K562 (cell line): ENCODE measurements around the gene EFNA5. TPM values are rescaled to one million over a fixed set of nuclear protein-coding genes. Genes with fewer than 3 reads are reported as not detected.
A peak's percentile ranks its signal among the peaks of the same experiment; 100 is the strongest.

ENCODE experiments used
- ATAC-seq: fragments of 200-7000 bp; cut with Tn5 transposase; 3 replicates; pipeline ENCODE4 v1.9.1; 2020; ENCODE audit warnings: moderate library complexity
- BruUV-seq: library from RNA; stranded (reverse); fragments of 400-500 nt; replicated peaks from 2 replicates; lab custom pipeline; 2021; lab: Mats Ljungman, UMichigan
- CTCF ChIA-PET: fragments of 300-600 bp; formaldehyde crosslinking; extraction: SDS; loops from one replicate; lab custom pipeline; 2021; ENCODE audit warnings: low intra/inter-chr PET ratio; lab: Yijun Ruan, JAX
- POLR2A ChIA-PET: fragments of 300-600, 350-650 bp; sonication (Branson Sonifier 250); formaldehyde crosslinking; extraction: SDS; loops from one replicate; lab custom pipeline; 2021; ENCODE audit warnings: antibody characterized with exemption, inconsistent platforms; lab: Yijun Ruan, JAX
- DNase-seq, 4 experiments: peaks; one replicate each; pipeline versions ENCODE4 v3.0.0 to v3.0.0-alpha.2; 2011 to 2018; ENCODE audit warnings: low spot score in 3 of 4, mixed read lengths in 3 of 4; ENCODE audit errors: extremely low read depth in 1 of 4
- FAIRE-seq: peaks from 2 replicates; lab custom pipeline; 2011; peaks lifted over from hg19 to GRCh38; lab: Jason Lieb, UNC
- H2AFZ ChIP-seq: 2 replicates; pipeline ENCODE4 v1.6.0; 2011; ENCODE audit warnings: low read depth, low read length, control low read depth, inconsistent platforms
- H3K27ac ChIP-seq: fragments of 200-600 bp; 3 replicates; pipeline ENCODE4 v1.8.0; 2011; ENCODE audit warnings: low read depth, mild to moderate bottlenecking, control low read depth, inconsistent platforms, low read length, moderate library complexity, mixed read lengths; ENCODE audit errors: extremely low read depth
- H3K27me3 ChIP-seq, 2 experiments: fragments of 300-600 bp in 1 of 2; 2 replicates in 1 of 2; 3 replicates in 1 of 2; pipeline versions ENCODE4 v1.6.0 to v1.8.0; 2011; ENCODE audit warnings: inconsistent platforms in 2 of 2, low read length in 2 of 2, mild to moderate bottlenecking in 1 of 2, mixed read lengths in 1 of 2, moderate library complexity in 1 of 2; ENCODE audit not compliant: control insufficient read depth in 2 of 2, insufficient read depth in 2 of 2
- H3K36me3 ChIP-seq: fragments of 300-600 bp; 3 replicates; pipeline ENCODE4 v1.8.0; 2011; ENCODE audit warnings: mild to moderate bottlenecking, low read length, inconsistent platforms; ENCODE audit not compliant: control insufficient read depth, insufficient read depth
- H3K4me1 ChIP-seq, 2 experiments: fragments of 200-600 bp in 1 of 2; replicated peaks in 1 of 2; 2 replicates in 1 of 2; 3 replicates in 1 of 2; pipeline versions ENCODE4 v1.5.1 to v1.8.0; 2011; ENCODE audit warnings: inconsistent platforms in 2 of 2, low read length in 2 of 2, mild to moderate bottlenecking in 1 of 2, mixed read lengths in 1 of 2, moderate library complexity in 1 of 2; ENCODE audit not compliant: control insufficient read depth in 2 of 2, insufficient read depth in 2 of 2
- H3K4me2 ChIP-seq: 2 replicates; pipeline ENCODE4 v1.6.1; 2011; ENCODE audit warnings: low read length, control low read depth, inconsistent platforms, mixed read lengths; ENCODE audit not compliant: insufficient read depth
- H3K4me3 ChIP-seq: fragments of 200-600 bp; sonication (generic), shearing (Covaris generic); 2 replicates; pipeline ENCODE4 v1.5.1; 2016; ENCODE audit warnings: control low read depth, inconsistent platforms
- H3K79me2 ChIP-seq: fragments of 200-600 bp; 3 replicates; pipeline ENCODE4 v1.8.0; 2011; ENCODE audit warnings: low read length, inconsistent platforms; ENCODE audit not compliant: control insufficient read depth, insufficient read depth
- H3K9ac ChIP-seq, 2 experiments: 2 replicates each; pipeline versions ENCODE4 v1.6.0 to v1.6.1; 2011; ENCODE audit warnings: low read depth in 2 of 2, low read length in 2 of 2, control low read depth in 1 of 2, inconsistent platforms in 1 of 2, mild to moderate bottlenecking in 1 of 2, mixed read lengths in 1 of 2; ENCODE audit not compliant: insufficient read depth in 1 of 2
- H3K9me1 ChIP-seq: one replicate; pipeline ENCODE4 v1.6.0; 2011; ENCODE audit warnings: inconsistent platforms, mild to moderate bottlenecking, low read length, moderate library complexity; ENCODE audit not compliant: control insufficient read depth, insufficient read depth
- H3K9me3 ChIP-seq: replicated peaks from 2 replicates; pipeline ENCODE4 v1.5.1; 2011; ENCODE audit warnings: low read depth, low read length, inconsistent platforms; ENCODE audit not compliant: control insufficient read depth, insufficient read depth
- H4K20me1 ChIP-seq: replicated peaks from 2 replicates; pipeline ENCODE4 v1.6.1; 2011; ENCODE audit warnings: low read length, inconsistent platforms, mixed read lengths; ENCODE audit not compliant: control insufficient read depth, insufficient read depth
- FOXJ2 ChIP-seq: fragments of 200-800 bp; sonication (Bioruptor generic); IDR thresholded peaks from 2 replicates; pipeline ENCODE4 v1.6.1; 2016; ENCODE audit warnings: missing genetic modification characterization, missing compliant biosample characterization
- MYBL2 ChIP-seq, 2 experiments: fragments of 450-650 bp in 1 of 2; sonication (generic) in 1 of 2; formaldehyde crosslinking in 1 of 2; IDR thresholded peaks; 2 replicates each; pipeline versions ENCODE4 v1.6.1 to v1.8.1; 2017 to 2022; ENCODE audit warnings: borderline replicate concordance in 1 of 2, inconsistent platforms in 1 of 2, low read depth in 1 of 2, mild to moderate bottlenecking in 1 of 2, missing genetic modification reagents in 1 of 2, moderate library complexity in 1 of 2
- NFRKB ChIP-seq: fragments of 450-650 bp; IDR thresholded peaks from 2 replicates; pipeline ENCODE4 v1.6.1; 2016; ENCODE audit warnings: low read depth
- SMARCA5 ChIP-seq: fragments of 450-650 bp; IDR thresholded peaks from 2 replicates; pipeline ENCODE4 v1.6.1; 2016
- YBX1 ChIP-seq: fragments of 450-650 bp; IDR thresholded peaks from 2 replicates; pipeline ENCODE4 v1.7.1; 2016; ENCODE audit warnings: mild to moderate bottlenecking
- ZNF12 ChIP-seq: sonication (generic); formaldehyde crosslinking; IDR thresholded peaks from 2 replicates; pipeline ENCODE4 v1.4.0; 2020; ENCODE audit warnings: mild to moderate bottlenecking, missing genetic modification reagents
- WGBS: fragments of 100-300 bp; shearing (Covaris generic); methylation state at CpG from one replicate; pipeline ENCODE4 v1.1.6; 2016; ENCODE audit warnings: low coverage, mixed read lengths; ENCODE audit not compliant: insufficient coverage; ENCODE audit errors: missing lambda C conversion rate; 5-methylcytosine and 5-hydroxymethylcytosine counted together
- in situ Hi-C: fragments of 300-500 bp; cut with MboI; formaldehyde crosslinking; loops from 4 replicates; pipeline ENCODE4 v1.15.0; 2018; ENCODE audit warnings: inconsistent platforms, mixed read lengths
- intact Hi-C: fragments of 100-400 bp; cut with micrococcal nuclease; formaldehyde crosslinking; loops from 2 replicates; pipeline ENCODE4 v1.14.2; 2022
- polyA plus RNA-seq, 8 experiments: library from polyadenylated mRNA; depleted of rRNA in 4 of 8; stranded (reverse) in 5 of 8; unstranded in 3 of 8; fragments of >200 nt; fragmentation: Nextera tagmentation in 2 of 8; fragmentation: Illumina TruSeq in 1 of 8; extraction: Ambion mirVana in 2 of 8; extraction: Trizol in 1 of 8; gene quantifications; 2 replicates each; pipeline versions ENCODE4 v1.2.1 to v1.2.3, GENCODE V29; 2011 to 2014; ENCODE audit warnings: inconsistent platforms in 1 of 8, missing spikeins in 1 of 8
- total RNA-seq, 7 experiments: library from RNA; depleted of rRNA in 6 of 7; stranded (reverse); fragments of >200 nt in 6 of 7; fragmentation: Illumina TruSeq in 2 of 7; extraction: Trizol in 2 of 7; gene quantifications; 2 replicates each; pipeline versions ENCODE4 v1.2.1 to v1.2.3, GENCODE V29; 2011 to 2021; ENCODE audit warnings: low replicate concordance in 1 of 7
- TF ChIP-seq, protein P1 (sequence below): fragments of 250-450 bp; sonication (Bioruptor Pico); IDR thresholded peaks from 2 replicates; pipeline ENCODE4 v1.6.1; 2021; ENCODE audit warnings: mild to moderate bottlenecking

The EFNA5 gene
- total and polyA plus RNA-seq, 9 of the 15 experiments (the other 6 are each of a cell fraction or from before 2014, with no cell fraction given): 0.20 TPM; not detected in 8

DNA sequence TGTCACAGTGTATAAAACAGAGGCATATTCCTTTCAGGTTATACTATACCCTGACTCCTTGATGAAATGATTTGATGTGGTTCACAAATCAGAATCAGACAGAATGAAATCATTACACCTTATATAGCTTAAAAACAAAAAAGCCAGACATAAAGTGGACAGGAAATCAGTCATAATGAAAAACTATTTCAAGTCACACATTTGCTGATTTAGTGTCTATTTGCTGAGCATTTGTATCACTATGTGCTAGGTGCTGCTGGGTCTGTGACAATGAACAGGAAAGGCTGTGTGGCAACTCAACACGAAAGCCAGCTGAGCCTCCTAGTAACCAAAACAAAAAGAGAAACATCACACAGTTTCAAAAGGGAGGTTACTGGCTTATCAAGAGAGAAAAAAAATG, 194.0 kb downstream of the EFNA5 start:
- Histone ChIP-seq H3K27ac (no peak overlapping the region), H4K20me1 (no peaks in the 10 kb centered on the region), H3K4me1 (no peaks in the 10 kb centered on the region), H2AFZ (no peak overlapping the region), H3K9me3 (no peaks in the 10 kb centered on the region), H3K4me3 (no peak overlapping the region), H3K9me1 (no peaks in the 10 kb centered on the region), H3K4me2 (no peak overlapping the region), H3K27me3 (no peaks in the 10 kb centered on the region), H3K9ac (no peak overlapping the region), H3K36me3 (no peaks in the 10 kb centered on the region), H3K79me2 (no peaks in the 10 kb centered on the region)
- DNase-seq (no peak), FAIRE-seq (no peak), ATAC-seq (no peak)
- ChIA-PET POLR2A (no interaction called here), CTCF (no interaction called here)
- TF ChIP-seq NFRKB: no peak
- no peak for TF ChIP-seq MYBL2 (IDR thresholded peaks at IDR 0.05; ENCODE audit: low read depth)
- no peak for TF ChIP-seq MYBL2 (CRISPR knock-in tag; IDR thresholded peaks at IDR 0.05; ENCODE audit: borderline replicate concordance)
- TF ChIP-seq SMARCA5: no peak
- TF ChIP-seq YBX1: no peak
- 0 out of 2 replicates have a peak, but pooled peaks have one; percentile 20 for TF ChIP-seq FOXJ2 (tag)
- TF ChIP-seq ZNF12 (CRISPR knock-in tag): no peak
- TF ChIP-seq, protein P1, sequence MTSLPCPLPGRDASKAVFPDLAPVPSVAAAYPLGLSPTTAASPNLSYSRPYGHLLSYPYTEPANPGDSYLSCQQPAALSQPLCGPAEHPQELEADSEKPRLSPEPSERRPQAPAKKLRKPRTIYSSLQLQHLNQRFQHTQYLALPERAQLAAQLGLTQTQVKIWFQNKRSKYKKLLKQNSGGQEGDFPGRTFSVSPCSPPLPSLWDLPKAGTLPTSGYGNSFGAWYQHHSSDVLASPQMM: no peak
- 0% methylated on average over 1 of the region's 1 CpG for WGBS
- intact Hi-C loops (no loop called here), in situ Hi-C loops (no loop called here)
- BruUV-seq: no TSS peak
